Stimulated activated CD8-positive, alpha-beta memory T cell treated with anti-CD3 and anti-CD28 coated beads, Interleukin-4, amount 100 ng/mL, for 4 hours (primary cell): Measurements from ENCODE around the gene MUC5AC.

Experiments used
- DNase-seq, 2 donors: peaks; one replicate each; pipeline ENCODE4 v3.0.0-alpha.2; 2020; ENCODE audit warnings: low read depth in 2 of 2, low spot score in 1 of 2

Gene MUC5AC

DNA sequence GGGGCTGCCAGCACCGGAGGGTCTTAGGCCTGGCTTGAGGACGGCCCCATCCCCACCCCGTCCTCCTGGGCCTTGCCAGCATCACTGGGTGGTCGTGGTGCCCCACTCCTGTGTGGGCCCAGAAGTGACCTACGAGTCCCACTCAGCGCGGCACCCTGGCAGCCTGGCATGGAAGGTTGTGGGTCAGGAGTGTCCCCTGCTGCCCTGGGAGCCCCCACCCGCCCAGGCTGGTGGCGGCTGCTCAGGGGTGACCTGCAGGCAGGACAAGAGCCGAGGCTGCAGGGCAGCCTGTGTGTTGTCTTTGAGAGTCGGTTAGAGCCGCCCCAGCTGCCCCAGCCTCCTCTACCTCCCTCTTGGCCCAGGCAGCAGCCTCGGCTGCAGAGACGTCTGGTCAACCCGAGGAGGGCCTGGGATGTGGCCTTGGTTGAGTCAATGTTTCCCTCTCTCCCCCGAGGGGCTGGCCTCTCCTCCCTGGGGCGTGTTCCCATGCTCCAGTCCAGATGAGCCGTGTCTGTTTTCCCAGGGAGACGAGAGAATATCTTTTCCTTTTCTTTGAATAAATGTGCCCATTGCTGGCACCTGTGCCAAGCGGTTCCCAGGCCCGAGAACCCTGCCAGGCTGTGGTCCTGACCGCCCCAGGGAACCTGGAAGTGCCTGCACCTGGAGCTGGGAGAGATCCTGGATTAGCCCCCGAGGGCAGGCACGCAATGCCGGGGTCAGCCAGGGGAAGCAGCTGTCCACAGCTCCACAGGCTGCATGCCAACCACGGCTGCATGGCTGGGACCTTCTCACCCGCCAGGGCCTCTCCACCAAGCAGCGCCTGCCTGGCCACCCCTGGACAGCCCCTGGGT is 35.7 kb upstream of the MUC5AC start:
- no peak for DNase-seq

- DNase-seq: no peak
Observed at GRCh38 chr11:1122664-1123002, 35.1 kb upstream of the MUC5AC start.

DNA sequence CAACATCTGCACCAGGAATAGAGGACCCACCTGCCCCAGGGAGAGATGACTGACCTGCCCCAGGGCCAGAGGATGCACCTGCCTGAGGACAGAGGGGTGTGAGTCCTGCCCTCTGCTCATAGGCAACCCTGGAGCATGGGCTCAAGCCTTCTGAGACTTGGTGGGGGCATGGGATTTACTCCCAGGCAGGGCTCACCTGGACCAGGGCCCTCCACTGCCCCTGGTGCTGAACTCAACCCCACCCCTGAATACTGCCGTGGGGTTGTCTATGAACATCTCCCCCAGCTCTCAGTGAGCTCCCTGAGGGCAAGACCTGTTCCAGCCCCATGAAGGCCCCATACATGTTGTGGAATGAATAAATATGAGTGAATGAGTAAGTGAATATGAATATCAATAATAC is 33.8 kb upstream of the MUC5AC start:
- no peak for DNase-seq

GRCh38 chr11:1125803-1126202 is 31.9 kb upstream of the MUC5AC start:
- DNase-seq: no peak

DNA sequence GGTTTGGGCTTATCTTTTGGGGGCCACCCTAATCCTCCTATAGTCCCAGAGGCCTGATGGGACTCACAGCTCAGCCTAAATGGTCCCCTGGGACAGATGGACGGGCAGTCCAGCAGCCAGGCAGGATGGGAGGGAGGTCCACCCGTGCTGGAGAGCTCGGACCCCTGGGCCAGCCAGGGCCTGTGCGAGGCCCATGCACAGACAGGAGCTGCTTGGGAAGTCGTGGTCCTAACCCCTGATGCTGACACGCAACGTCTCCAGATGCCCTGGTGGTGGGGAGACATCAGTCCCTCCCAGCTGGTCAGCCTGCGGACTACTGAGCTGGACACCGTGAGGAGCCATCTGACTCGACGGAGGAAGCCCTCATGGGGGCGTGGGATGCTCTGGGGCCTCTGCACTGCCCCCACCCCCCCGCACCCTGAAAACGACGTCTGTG is 31.2 kb upstream of the MUC5AC start:
- no peak for DNase-seq

- DNase-seq: no peak
Observed at GRCh38 chr11:1126935-1127663, 30.7 kb upstream of the MUC5AC start.

DNA sequence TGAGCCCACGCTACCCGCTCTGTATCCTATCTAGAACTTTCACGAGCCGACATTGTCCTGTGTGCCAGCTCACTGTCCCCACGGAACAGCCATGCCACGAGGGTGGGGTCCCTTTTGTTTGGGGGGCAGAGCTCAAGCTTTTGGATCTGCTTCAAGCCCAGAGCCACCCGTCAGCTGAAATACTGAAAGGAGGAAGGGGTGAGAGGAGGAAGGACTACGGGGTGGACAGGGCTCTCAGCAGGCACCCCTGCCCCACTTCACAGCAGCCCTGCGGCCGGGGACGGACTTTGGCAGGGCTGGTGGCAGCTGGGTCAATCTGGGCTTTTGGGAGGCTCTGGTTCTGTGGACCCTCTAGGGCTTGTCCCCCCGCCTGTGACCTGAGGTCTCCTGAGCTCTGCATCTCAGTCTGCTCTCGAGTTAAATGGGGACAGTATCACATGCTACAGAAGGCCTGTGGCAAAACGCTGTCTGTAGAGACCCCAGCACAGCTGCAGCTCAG is 30.0 kb upstream of the MUC5AC start:
- no peak for DNase-seq

GRCh38 chr11:1128311-1129142 is 29.2 kb upstream of the MUC5AC start:
- no peak for DNase-seq

DNA sequence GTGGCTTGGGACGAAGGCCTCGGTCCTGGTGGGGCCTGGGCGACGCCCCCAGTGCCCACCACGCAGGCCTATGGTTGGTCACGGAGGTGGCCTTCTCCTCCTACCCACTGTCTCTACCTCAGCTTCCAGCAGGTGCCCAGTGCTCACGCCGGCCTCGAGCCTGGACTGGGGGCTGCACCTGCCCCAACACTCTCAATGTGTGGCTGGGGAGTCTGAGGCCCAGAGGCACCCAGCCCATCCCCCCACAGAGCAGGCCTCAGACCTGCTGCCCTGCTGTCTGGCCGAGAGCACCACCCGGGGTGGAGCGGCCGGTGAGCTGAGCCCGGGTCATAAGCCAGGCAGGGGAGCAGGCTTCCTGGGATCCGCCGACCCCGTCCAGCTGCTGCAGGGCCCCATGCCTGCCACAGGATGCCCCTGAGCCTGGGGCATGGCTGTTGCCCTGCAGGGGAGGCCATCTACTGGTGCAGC is 28.6 kb upstream of the MUC5AC start:
- DNase-seq: no peak

- DNase-seq: no peak
Observed at GRCh38 chr11:1129611-1130160, 28.1 kb upstream of the MUC5AC start.

GRCh38 chr11:1130276-1131032 is 27.3 kb upstream of the MUC5AC start:
- no peak for DNase-seq

GRCh38 chr11:1131033-1131911 is 26.5 kb upstream of the MUC5AC start:
- no peak for DNase-seq

DNA sequence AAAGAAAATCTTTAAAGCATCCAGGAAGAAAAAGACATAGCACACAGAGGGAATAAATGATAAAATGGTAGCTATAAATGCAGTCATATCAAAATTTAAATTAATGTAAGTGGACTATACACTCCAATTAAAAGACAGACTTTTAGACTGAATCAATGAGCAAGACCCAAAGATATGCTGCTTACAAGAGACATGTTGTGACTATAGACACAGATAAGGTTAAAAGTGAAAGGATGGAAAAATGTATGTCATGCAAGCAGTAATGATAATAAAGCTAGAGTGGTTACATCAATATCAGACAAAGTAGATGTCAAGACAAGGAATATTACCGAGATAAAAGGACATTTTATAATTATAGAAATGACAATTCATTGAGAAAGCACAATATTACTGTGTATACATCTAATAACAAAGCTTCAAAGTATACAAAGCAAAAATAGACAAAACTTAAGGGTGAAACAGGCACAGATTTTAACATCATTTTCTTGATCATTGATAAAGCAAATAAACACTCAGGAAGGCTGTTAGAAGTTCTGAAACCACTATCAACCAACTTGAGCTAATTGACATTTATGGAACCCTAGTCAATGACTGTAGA is 22.8 kb upstream of the MUC5AC start:
- no peak for DNase-seq

DNA sequence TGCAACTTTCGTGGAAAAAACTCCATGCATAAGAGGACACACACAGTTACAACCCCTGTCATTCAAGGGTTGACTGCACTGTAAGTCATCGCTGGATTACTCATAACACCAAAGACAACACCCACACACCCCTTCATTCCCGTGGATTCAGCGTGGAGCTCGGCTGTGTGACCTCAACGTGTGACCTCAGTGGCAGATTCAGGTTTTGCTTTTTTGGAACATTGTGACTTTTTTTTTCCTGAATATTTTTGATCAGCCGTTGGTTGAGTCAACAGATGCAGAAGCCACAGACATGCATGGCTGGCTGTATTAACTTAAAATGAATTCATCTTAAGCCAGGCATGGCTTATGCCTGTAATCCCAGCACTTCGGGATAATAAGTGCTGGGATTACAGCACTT is 19.7 kb upstream of the MUC5AC start:
- DNase-seq: no peak

GRCh38 chr11:1139441-1140083 is 18.2 kb upstream of the MUC5AC start:
- no peak for DNase-seq

DNA sequence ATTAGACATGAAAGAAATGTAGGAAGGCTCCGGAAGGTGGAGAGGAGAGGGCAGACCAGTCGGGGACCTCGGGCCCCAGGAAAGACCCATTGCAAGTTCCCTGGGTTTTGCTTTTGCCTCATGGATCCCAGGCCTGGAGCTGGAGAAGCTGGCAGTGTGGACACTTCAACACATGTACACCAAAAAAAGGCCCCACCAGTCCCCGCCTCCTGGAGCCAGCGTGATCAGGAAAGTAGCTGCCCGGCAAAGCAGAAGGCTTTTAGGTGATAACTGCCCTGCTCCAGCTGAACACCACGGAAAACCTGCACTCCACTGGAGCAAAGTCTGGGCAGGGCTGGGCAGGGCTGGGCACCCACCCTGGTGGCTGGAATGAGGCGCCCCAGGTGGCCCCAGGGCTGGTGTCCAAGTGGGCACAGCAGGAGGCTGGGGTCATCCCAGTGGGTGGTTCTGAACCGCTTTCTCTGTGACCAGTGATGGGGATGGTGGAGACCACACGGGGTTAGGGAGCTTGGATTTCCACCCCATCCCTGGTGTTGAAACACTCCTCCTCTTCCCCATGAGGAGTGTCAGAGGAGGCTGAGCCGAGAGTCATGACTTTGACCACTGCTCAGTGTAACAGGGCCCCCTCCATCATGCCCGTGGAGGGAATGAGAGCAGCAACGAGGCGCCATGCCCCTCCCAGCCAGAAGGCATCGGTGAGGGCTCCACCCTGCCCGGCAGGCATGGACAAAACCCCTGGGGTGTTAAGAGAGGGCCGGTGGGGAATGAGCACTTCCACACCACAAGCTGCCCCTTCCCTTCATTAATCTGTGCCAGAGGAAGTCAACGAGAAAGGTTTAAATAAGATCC is 16.9 kb upstream of the MUC5AC start:
- DNase-seq: no peak

DNA sequence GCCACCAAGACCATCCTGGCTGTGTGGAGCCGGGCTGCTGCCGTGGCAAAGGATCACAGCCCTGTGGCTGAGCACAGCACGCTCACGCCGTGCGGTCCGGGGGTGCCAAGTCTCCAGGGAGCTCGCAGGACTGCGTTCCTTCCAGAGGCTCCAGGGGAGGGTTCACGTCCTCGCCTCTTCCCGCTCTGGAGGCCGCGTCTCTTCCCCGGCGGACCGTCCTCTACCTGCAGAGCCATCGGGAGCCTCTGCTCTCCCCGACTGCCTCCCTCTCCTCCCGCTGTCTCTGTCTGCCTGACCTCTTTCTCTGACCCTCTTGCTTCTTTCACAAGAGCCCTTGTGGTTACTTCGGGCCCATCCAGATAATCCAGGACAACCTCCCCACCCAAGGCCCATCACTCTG is 11.4 kb upstream of the MUC5AC start:
- no peak for DNase-seq

DNA sequence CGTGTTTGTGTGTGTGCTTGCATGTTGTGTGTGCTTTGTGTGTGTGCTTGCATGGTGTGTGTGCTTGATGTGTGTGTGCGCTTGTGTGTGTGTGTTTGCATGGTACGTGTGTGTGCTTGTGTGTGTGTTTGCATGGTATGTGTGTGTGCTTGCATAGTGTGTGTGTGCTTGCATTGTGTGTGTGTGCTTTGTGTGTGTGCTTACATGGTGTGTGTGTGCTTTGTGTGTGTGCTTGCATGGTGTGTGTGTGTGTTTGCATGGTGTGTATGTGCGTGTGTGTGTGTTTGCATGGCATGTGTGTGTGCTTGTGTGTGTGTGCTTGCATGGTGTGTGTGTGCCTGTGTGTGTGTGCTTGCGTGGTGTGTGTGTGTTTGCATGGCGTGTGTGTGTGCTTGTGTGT is 10.0 kb upstream of the MUC5AC start:
- no peak for DNase-seq
